NCI-H1417 (cell line): ENCODE data around the gene FLNB.

ENCODE experiments used
- DNase-seq, 3 experiments: peaks; one replicate each; lab custom pipeline; 2025; lab: John Stamatoyannopoulos, UW

Gene FLNB

GRCh38 chr3:58164199-58164879, 156.1 kb downstream of the FLNB start:
- DNase-seq, result peak; percentile 27 to 91 (median 80)

GRCh38 chr3:58164906-58165821, 156.9 kb downstream of the FLNB start:
- DNase-seq, result peak in 2 of 3 experiments; percentile 43 to 68

- DNase-seq, result no peak
These were observed 159.5 kb downstream of the FLNB start for GRCh38 chr3:58167431-58168351.

GRCh38 chr3:58168498-58168897, 160.3 kb downstream of the FLNB start:
- no peak for DNase-seq

- DNase-seq, result no peak
These were observed 161.1 kb downstream of the FLNB start for GRCh38 chr3:58169371-58169770.

- DNase-seq, result no peak
These were observed 162.2 kb downstream of the FLNB start for GRCh38 chr3:58170376-58170775.

- no peak for DNase-seq
These were observed 162.9 kb downstream of the FLNB start for GRCh38 chr3:58171126-58171525.

GRCh38 chr3:58173029-58173668, 164.9 kb downstream of the FLNB start:
- DNase-seq, result peak in 2 of 3 experiments; percentile 12 to 41

GRCh38 chr3:58173669-58174398, 165.6 kb downstream of the FLNB start:
- DNase-seq, result peak; percentile 27 to 64 (median 44)

GRCh38 chr3:58175187-58175436, 166.9 kb downstream of the FLNB start:
- no peak for DNase-seq

- DNase-seq, result no peak
These were observed 167.4 kb downstream of the FLNB start for GRCh38 chr3:58175437-58176184.

- no peak for DNase-seq
These were observed 167.9 kb downstream of the FLNB start for GRCh38 chr3:58176185-58176530.

- no peak for DNase-seq
These were observed 168.7 kb downstream of the FLNB start for GRCh38 chr3:58176827-58177489.

GRCh38 chr3:58177747-58178527, 169.7 kb downstream of the FLNB start:
- DNase-seq, result peak; percentile 36 to 70 (median 58)

GRCh38 chr3:58178528-58179234, 170.5 kb downstream of the FLNB start:
- no peak for DNase-seq

- no peak for DNase-seq
These were observed 171.2 kb downstream of the FLNB start for GRCh38 chr3:58179235-58180098.

GRCh38 chr3:58180099-58180880, 172.1 kb downstream of the FLNB start:
- no peak for DNase-seq
